Keratinocyte (primary cell): ENCODE measurements around the gene CIZ1.

Experiments used
- EZH2 ChIP-seq: IDR thresholded peaks from one replicate; pipeline ENCODE4 v1.6.1; 2012; ENCODE audit warnings: inconsistent platforms, mild to moderate bottlenecking, low read length, moderate library complexity
- TF ChIP-seq, protein P1 (sequence below), 3 experiments: IDR thresholded peaks in 1 of 3; conservative IDR thresholded peaks in 1 of 3; optimal IDR thresholded peaks in 1 of 3; 2 replicates in 2 of 3; 3 replicates in 1 of 3; pipeline versions ENCODE3 to v1.5.1; 2011; ENCODE audit warnings: low read length in 3 of 3, mild to moderate bottlenecking in 3 of 3, moderate library complexity in 2 of 3, control low read depth in 1 of 3, inconsistent platforms in 1 of 3; ENCODE audit not compliant: insufficient read depth in 2 of 3; ENCODE audit errors: extremely low read depth in 1 of 3

DNA sequence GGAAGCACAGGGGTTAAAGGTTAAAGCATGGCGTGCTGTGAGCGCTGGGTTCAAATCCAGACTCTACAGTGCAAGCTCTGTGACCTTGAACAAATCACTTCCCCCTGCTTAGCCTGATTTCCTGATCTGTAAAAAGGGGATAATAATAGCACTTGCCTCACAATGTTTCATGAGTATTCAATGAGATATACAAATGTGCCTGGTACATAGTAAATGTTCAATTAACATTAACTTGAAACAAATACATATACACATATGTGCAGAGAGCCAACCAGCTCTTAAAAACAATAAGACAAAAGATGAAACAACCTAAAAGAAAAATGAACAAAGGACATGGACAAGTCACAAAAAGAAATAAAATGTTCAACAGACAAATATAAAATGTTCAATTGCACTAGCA, 4.0 kb downstream of the CIZ1 start:
- TF ChIP-seq, protein P1, sequence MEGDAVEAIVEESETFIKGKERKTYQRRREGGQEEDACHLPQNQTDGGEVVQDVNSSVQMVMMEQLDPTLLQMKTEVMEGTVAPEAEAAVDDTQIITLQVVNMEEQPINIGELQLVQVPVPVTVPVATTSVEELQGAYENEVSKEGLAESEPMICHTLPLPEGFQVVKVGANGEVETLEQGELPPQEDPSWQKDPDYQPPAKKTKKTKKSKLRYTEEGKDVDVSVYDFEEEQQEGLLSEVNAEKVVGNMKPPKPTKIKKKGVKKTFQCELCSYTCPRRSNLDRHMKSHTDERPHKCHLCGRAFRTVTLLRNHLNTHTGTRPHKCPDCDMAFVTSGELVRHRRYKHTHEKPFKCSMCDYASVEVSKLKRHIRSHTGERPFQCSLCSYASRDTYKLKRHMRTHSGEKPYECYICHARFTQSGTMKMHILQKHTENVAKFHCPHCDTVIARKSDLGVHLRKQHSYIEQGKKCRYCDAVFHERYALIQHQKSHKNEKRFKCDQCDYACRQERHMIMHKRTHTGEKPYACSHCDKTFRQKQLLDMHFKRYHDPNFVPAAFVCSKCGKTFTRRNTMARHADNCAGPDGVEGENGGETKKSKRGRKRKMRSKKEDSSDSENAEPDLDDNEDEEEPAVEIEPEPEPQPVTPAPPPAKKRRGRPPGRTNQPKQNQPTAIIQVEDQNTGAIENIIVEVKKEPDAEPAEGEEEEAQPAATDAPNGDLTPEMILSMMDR (optimal IDR thresholded peaks at IDR 0.05 in 1 of 3, IDR thresholded peaks at IDR 0.05 in 1 of 3, conservative IDR thresholded peaks at IDR 0.05 in 1 of 3; ENCODE audit: extremely low read depth in 1 of 3, insufficient read depth in 2 of 3, low read length in 3 of 3) = no peak
- TF ChIP-seq EZH2 = no peak
